Cardiac ventricle fibroblast (primary cell): ENCODE measurements around the gene ALKBH8. TPM values are rescaled to one million over a fixed set of nuclear protein-coding genes. Genes with fewer than 3 reads are reported as not detected.

ENCODE experiments used
- total RNA-seq: library from RNA; depleted of rRNA; stranded (reverse); fragments of >200 nt; gene quantifications from 2 replicates; pipeline ENCODE4 v1.2.3, GENCODE V29; 2015

The ALKBH8 gene
- 4.0 and 4.3 TPM in 2 replicates for total RNA-seq

DNA sequence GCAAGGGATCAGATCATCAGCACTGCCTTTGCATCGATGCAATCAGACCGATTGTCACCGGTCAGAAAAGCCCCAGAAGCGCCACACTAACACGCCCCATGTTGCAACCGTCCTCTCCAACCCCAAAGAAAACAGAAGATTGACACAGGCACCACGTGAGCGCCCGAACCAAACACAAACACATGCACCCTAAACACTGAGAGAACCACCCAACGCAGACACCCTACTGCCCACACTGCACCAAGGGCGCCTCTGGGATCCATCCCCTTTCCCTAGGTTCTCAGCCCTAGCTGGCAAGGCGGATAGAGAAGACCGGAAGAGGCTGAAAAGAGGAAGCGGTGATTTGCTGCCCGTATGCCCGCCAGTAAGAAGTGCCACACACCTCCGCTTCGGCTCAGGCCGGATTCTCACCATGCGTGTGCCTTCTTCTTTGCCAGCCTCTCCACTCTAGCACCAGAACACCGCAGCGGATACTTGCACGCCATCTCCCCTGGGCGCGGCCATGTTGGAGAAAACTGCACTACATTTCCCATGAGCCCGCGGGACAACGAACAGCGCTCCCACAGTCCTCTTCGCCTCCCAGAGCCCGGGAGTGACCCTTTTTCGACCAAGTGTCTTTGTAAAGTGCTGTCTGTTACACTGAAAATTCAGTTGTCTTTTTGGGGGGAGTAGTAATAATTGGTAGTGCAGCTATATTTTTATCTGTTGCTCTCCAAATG is at the start of gene ALKBH8:
Gene ALKBH8 (minus strand): TSS at position 517 of the 719 bp plus-strand sequence. CDS start 4,842 bp downstream, outside the sequence.

DNA sequence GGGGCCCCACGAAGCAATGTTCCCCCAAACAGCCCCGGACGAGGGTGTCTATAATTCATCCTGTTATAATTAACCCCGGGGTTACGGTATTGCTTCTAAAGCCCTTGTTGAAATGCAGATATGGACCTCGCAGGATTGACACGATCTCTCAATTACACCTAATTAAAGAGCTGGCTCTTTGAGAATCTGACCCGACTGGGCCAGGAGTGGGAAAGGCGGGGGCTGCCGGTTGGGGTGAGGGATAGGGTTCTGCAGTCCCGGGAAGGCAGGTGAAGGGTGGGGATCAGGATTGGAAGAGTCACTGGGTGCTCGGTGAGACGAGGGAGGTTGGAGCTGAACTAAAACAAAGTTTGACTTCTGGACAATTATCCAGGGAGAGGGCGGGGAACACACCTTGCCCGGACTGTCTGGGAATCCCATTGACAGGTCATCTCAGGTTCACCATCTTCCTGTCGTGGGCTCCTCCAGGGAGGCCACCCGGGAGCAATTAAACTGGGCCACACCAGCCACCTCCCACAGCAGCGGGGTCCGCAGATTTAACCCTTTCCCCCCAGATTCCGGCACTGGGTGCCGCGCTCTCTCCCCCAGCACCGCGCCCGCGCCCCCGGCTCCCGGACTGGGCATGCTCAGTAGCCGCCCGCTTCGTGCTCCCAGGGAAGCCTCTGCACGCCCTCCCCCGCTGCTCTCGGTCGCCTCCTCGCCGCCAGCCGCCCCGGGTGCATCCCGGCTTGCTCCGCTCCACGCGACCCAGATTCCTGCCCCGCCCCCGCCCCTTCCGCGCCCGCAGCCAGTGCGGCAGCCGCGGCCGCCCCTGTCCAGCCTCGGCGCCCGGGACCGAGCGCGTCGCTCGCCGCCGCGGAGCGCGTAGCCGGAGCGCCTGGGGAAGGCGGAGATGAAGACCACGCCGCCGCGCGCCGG is 25.2 kb upstream of the ALKBH8 start, which contains the start of gene ELMOD1:
Gene ELMOD1 (plus strand): TSS at position 688 of the 918 bp plus-strand sequence. CDS start 27,043 bp downstream, outside the sequence.

DNA sequence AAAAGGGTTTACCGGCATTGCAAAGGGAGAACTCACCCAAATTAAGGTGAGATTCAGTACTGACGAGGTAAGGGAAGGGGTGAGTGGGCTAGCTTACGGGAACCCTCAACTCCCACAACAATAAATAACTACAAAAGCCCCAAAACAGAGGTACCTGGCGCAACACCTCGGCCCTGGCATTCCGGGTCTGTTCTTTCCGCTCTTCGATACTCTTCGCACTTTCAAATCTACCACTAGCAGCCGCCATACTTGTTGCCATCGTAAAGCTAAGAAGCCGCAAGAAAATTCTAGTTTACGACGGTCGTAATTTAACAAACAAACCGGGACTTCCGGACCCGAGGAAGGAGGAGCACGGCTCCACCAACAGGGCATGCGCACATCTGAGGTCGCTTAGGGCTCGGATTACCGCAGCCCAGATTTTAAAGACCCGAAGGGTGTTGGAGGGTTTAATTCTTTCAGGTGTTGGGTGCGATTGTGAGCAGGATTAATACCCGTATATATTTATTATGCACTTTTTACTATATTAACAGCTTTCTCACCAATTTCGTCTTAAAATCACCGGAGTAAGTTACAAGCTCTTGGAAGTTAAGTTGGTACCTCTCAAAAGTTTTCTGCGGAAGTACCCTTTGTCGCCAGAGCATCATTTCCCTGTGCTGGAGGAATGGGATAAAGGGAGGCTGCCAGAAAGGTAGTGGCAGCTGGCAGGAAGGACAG is 107.8 kb downstream of the ALKBH8 start, which contains the start of gene CWF19L2:
Gene CWF19L2 (minus strand): TSS at position 268 of the 714 bp plus-strand sequence. CDS start 9 bp downstream, at position 259.

Other genes starting within 250 kb of the ALKBH8 start
- 4.2 and 4.4 TPM in 2 replicates for gene CWF19L2, start 107.9 kb downstream of the ALKBH8 start, total RNA-seq
- gene ELMOD1, start 25.4 kb upstream of the ALKBH8 start, total RNA-seq, result 0.31 TPM in 1 of 2 replicates, not detected in the other
- not detected in 2 replicates for gene SLN, start 146.3 kb upstream of the ALKBH8 start, total RNA-seq